Right renal cortex interstitium (tissue), 3 donors: ENCODE measurements around the gene CPE. TPM values are rescaled to one million over a fixed set of nuclear protein-coding genes. Genes with fewer than 3 reads are reported as not detected.

Experiments used
- DNase-seq, 3 donors: peaks; one replicate each; pipeline ENCODE4 v3.0.0-alpha.2; 2013; ENCODE audit warnings: low read depth in 3 of 3, low spot score in 2 of 3
- polyA plus RNA-seq, 3 donors: library from polyadenylated mRNA; unstranded; fragments of 120-200 nt; gene quantifications; one replicate each; pipeline ENCODE4 v1.2.1, GENCODE V29; 2013; ENCODE audit not compliant: insufficient read length in 3 of 3

CPE gene
- polyA plus RNA-seq, 3 donors = 124 to 167 (median 151) TPM

DNA sequence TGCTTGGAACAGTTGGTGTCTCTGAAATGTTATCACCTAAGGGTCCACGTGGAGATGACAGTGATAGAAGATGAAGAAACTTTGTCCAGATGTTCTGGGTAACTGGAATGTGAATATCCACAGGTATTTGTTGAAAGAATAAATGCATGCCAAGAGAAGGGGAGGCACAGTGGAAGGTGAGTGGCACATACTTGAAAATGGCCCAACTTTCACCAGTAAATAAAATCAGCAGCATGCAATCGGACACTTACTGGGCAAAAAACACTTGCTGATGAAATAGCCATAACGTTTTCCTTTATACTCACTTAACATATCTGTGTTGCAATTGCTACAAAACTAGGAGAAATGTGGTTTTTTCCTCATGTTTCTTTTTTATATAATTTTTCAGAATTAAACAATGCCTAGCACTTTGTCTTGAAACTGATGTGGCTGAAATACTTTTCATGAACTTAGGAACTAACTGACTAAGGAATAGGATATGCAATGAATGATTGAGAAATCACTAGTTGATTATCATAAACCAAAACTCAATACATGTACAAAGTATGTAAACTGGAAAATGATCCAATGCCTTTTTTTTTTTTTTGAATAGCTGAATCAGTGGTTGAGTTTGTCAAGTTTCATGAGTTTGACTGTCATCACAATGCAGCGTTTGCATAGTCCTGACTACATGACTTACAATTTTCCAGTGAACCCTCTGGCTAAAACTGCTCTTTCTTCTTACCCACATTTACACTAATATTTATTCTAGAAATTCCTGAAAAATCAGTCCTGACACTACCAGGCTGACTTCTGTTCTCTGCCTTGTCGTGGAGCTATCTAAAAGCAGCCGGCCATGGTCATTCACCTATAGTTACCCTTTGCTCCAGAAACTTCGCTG lies 127.4 kb downstream of the CPE start:
- no peak for DNase-seq

- DNase-seq = no peak
These were observed 128.0 kb downstream of the CPE start for GRCh38 chr4:165506849-165507248.

DNA sequence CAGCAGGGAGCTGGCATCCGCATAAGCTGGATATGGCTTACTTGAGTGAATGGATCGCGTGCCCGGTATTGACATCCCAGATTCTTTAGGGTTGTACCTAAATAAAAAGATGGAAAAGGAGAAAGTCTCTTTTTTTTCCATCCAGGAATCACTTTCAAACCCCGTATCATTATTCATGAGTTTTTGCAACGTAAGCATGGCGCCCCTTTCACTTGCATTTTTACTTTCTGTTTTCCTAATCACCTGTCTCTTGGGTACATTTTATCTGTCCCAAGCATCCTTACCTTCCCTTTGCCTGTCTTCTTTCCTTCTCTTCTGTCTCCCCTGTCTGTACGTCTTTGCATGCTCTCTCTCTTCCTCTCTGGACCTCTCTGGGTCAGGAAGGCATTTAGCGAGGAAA lies 128.6 kb downstream of the CPE start:
- DNase-seq = no peak

- no peak for DNase-seq
These were observed 129.7 kb downstream of the CPE start for GRCh38 chr4:165508372-165509120.

GRCh38 chr4:165512424-165512823 lies 133.6 kb downstream of the CPE start:
- no peak for DNase-seq

- DNase-seq = no peak
These were observed 135.9 kb downstream of the CPE start for GRCh38 chr4:165514739-165515138.

GRCh38 chr4:165515201-165515600 lies 136.4 kb downstream of the CPE start:
- DNase-seq = no peak

- DNase-seq = no peak
These were observed 137.5 kb downstream of the CPE start for GRCh38 chr4:165516281-165516833.

DNA sequence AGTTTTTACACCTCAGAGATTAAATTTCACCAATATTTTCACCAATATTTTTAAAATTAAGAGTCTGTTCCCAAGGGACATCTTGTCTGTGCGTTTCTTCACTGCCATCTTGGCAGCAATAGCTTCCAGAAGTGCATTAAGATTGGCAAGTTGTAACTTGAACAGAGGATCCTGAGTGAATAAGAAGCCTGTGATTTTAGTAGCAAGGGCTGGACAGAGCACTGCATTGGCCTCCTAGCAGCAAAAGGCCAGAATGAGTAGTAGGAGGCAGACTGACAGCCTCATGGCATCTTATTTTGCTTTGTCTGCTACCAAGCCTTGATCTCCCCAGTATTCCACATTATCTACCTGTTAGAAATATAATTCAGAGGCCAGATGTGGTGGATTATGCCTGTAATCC lies 138.4 kb downstream of the CPE start:
- no peak for DNase-seq

DNA sequence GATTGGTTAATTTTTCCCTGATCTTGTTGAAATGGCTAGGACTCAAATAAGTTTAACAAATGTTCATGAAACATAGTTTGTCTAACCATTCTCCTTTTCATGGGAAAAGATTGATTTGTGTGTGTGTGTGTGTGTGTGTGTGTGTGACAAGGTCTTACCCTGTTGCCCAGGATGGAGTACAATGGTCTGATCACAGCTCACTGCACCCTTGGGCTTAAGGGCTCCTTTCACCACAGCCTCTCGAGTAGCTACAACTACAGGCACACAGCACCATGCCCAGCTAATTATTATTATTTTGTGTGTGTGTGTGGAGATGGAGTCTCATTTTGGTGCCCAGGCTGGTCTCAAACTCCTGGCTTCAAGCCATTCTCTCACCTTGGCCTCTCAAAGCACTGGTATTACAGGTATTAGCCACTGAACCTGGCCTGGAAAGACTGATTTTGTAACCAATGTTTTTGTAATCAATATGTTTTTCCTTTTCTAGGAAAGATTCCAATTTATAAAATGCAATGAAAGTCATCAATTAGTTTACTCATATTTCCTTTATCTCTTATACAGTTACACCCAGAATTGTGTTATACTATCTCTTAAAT lies 139.3 kb downstream of the CPE start:
- no peak for DNase-seq

- DNase-seq = no peak
These were observed 139.9 kb downstream of the CPE start for GRCh38 chr4:165518686-165519085.

DNA sequence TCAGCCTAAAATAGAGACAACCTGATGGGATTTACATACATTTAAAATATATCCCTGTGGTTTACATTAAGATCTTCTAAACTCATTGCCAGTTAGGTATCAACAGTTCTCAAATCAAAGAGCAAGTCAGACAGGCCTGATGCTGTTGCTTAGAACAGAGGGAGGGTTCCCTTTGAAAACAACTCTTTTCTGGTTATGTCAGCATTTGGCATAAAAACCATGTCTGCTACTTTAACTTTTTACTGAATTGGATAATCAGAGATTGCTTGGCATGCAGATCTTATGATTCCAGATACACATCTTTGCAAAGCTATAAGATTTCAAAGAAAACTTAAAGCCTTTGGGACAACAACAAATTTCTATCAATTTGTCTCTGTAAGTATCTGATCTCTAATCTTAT lies 140.8 kb downstream of the CPE start:
- no peak for DNase-seq

DNA sequence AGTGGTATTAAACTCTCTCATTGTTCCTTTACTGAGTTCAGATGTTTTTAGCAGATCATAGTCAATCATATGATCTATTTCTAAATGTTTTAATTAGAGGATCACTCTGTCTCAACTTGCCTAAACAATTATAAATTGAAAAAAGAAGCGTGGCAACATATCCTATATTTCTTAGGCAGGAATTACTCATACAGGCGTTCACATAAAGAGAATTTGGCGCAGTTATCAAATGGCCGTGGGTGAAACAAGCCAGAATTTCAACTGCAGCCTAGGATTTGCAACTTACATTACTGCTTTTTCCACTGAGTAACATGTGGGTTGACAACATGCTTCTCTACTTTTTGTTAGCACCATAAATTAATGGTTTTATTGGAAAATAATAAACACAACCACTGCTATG lies 141.3 kb downstream of the CPE start:
- no peak for DNase-seq

DNA sequence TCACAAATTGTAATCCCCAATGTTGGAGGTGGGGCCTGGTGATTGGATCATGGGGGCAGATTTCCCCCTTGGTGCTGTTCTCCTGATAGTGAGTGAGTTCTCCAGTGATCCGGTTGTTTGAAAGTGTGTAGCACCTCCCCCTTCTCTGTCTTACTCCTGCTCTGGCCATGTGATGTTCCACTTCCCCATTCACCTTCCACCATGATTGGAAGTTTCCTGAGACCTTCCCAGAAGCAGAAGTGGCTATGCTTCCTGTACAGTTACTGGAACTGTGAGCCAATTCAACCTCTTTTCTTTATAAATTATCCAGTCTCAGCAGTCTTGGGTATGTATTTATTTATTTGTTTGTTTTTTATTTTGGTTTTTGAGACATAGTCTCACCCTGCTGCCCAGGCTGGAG lies 143.2 kb downstream of the CPE start:
- no peak for DNase-seq

DNA sequence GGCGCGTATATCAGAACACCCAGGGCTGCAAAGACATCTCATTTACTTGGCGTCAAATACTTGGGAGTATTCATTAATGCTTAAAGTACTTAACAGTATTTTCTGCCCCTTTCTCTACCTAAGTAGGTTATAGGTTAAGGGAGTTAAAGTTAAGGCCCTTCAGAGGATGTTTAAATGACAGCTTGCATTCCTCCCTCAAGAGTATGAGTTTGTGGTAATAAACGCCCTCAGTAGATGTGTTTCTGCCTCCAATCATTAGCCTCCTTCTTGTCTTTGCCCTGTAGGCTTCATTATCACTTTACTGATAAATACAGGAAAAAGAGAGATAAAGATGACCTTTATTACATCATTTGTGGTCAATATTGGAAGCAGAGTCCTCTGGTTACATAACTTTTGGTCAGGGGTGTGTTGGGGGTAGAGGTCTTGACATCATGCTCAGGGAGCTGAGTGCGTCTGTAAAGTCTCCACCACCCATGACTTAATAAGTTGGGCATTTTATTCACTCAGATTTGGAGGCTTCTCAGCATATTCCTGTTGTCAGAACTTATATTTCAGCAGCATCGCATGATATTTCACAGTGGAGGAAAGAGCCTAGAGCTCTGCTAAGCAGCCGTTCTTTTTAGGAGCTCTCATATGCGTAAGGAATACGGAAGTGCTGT lies 145.9 kb downstream of the CPE start:
- DNase-seq = no peak

DNA sequence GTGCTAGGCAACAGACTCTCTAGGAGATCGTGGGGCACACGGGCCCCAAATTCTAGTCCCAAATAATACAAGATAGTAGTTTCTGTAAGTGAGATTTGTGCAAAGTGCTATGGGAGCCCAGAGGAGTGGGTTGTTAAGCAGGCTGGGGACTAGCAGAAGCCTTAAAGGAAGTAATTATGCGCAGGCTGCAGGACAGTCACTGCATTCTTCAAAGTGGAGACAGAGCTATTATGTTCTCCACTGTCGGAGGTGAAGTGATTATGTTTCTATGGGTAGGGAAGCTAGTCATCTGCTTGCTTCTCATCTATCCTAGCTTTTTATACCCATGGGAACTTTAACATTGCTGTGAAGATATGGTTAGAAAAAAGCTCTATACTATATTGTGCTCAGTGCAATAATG lies 154.2 kb downstream of the CPE start:
- DNase-seq = no peak

DNA sequence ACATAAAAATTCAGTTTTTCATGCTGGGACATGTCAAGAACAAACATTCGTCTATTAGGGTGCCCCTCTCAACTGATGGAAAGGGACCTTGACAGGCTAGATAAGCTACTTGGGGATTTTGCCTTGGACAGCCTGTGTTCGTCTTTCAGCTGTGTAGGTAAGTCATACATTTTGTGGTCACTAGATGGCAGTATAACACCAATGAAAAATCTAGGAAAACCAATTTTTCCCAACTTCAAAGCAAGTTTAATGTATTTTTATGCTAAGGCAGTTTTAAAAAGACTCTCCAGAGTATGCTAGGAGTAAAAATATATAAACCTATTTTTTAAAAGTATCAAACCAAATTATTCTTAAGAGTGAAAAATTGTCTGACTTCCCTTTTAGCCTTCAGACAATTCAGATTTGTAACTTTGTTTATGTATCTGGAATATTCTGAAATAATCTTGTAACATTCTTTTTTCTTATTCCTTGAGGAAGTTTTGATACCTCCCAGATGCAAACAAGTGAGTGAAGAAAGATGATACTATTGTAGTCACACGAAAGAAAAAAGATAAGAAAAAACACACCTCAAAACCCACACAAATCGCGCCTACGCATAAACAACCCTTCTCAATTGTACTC lies 158.3 kb downstream of the CPE start:
- peak; percentile 29 to 58 (median 36) for DNase-seq

GRCh38 chr4:165539801-165540200 lies 161.0 kb downstream of the CPE start:
- DNase-seq = no peak

DNA sequence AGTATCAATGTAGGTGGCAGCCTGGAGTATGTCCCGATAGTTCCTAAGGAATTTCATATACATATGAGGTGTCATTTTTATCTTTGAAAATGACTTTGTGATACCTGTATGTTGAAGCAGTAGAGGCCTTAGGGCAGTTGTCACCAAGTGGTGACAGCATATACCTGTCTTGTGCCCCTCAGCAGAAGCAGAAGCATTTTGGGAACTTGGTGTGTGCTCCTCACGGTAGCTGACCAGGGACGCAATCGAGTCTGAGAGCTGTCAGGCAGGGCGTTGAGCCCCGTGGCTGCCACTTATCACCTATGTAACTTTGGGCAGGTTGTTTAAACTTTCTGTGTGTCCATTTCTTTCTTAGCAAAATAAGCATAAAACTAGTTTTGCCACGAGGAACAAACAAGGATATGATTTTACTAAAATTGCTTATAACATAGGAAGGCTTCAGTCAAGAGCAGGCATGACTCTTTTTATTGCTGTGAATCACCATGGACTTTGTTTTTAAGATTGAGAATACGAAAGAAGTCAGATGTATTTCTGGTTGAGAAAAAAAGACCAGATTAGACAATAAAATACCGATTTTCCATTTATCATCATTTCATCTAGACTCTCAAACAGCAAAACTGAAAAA lies 161.5 kb downstream of the CPE start:
- no peak for DNase-seq
